ENCODE results near the gene TP53BP2. TPM values are rescaled to one million over a fixed set of nuclear protein-coding genes. Genes with fewer than 3 reads are reported as not detected.

TP53BP2 gene
- polyA plus RNA-seq, 1 donor from 2014 or later = 25.2 TPM

GRCh38 chr1:223802602-223803001 lies 43.1 kb downstream of the TP53BP2 start (continued):
- no peak for TF ChIP-seq REST (IDR thresholded peaks at IDR 0.05; ENCODE audit: borderline replicate concordance)

- TF ChIP-seq MXI1 (conservative IDR thresholded peaks at IDR 0.05; ENCODE audit: poor library complexity, severe bottlenecking) = no peak
- TF ChIP-seq EZH2 (IDR thresholded peaks at IDR 0.05; ENCODE audit: borderline replicate concordance, insufficient read depth, low read length, poor library complexity, severe bottlenecking) = no peak
- TF ChIP-seq POLR2AphosphoS5 (IDR thresholded peaks at IDR 0.05) = no peak
- TF ChIP-seq CTCF (IDR thresholded peaks at IDR 0.05; ENCODE audit: poor library complexity, severe bottlenecking) = no peak
- TF ChIP-seq RAD21 (conservative IDR thresholded peaks at IDR 0.05) = no peak
- no peak for TF ChIP-seq TAF1 (IDR thresholded peaks at IDR 0.05; ENCODE audit: low read depth)
- no peak for TF ChIP-seq EP300 (conservative IDR thresholded peaks at IDR 0.05; ENCODE audit: poor library complexity, severe bottlenecking)
- TF ChIP-seq SMC3 (conservative IDR thresholded peaks at IDR 0.05; ENCODE audit: poor library complexity) = no peak
- no peak for TF ChIP-seq REST (IDR thresholded peaks at IDR 0.05; ENCODE audit: borderline replicate concordance)
- Histone ChIP-seq H4K20me1 (ENCODE audit: insufficient read depth) (no peaks in the 10 kb centered on the region), H3K36me3 (ENCODE audit: insufficient read depth, low read length) (peaks cover 6% of the 10 kb centered on the region), H3F3A (ENCODE audit: insufficient read depth, low read length, poor library complexity, severe bottlenecking) (no peaks in the 10 kb centered on the region), H3K27me3 (ENCODE audit: insufficient read depth, low read depth, low read length) (no peaks in the 10 kb centered on the region), H3K9ac (ENCODE audit: low read length) (no peak overlapping the region), H3K4me3 (ENCODE audit: low read length) (no peak overlapping the region), H3K4me2 (ENCODE audit: low read length) (no peak overlapping the region), H2AFZ (ENCODE audit: low read depth, low read length) (no peak overlapping the region), H3K27ac (ENCODE audit: low read length) (no peak overlapping the region), H3K9me3 (ENCODE audit: low read length) (no peaks in the 10 kb centered on the region), H3K79me2 (replicated peaks; ENCODE audit: insufficient read depth, low read length) (no peaks in the 10 kb centered on the region), H3K9me2 (ENCODE audit: insufficient read depth, low read length) (no peaks in the 10 kb centered on the region)
Observed at GRCh38 chr1:223802032-223802431, 43.7 kb downstream of the TP53BP2 start.

All from neural cell (in vitro differentiated cells).